Retina (tissue), 1 donor: ENCODE results near the gene ASZ1.

ENCODE experiments used
- DNase-seq: peaks from one replicate; pipeline ENCODE4 v3.0.0-alpha.2; 2016

The ASZ1 gene

DNA sequence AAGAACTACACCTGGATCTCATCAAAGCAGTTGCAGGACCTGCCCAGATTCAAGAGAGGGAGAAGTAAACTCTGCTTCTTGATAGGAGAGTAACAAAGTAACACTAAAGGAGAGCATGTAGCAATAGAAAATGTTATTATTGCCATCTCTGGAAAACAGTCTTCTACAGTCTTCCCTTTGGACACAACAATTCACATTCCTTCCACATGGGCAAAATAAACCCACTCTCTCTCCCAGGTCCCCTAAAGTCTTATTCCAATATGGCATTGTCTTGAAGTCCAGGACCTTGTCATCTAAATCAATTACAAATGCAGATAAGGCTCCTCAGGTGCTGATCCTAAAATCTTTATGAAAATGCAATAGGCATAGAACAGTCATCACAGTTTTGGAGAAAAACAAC is 94.1 kb downstream of the ASZ1 start:
- no peak for DNase-seq

DNA sequence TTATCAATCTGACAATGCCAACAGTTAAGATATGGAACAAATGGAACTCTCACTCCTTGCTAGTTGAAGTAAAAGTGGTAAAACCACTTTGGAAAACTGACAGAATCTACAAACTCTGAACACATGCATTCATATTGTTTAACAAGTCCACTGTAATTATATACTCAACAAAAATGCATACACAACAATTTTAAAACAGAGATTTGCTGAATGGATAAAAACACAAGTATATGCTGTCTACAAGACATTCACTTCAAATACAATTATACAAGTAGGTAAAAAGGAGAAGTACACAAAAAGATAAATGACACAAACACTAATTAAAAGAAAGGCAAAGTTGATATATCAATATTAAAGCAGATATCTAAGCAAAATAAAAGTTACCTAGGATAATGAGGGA is 95.3 kb downstream of the ASZ1 start:
- no peak for DNase-seq

DNA sequence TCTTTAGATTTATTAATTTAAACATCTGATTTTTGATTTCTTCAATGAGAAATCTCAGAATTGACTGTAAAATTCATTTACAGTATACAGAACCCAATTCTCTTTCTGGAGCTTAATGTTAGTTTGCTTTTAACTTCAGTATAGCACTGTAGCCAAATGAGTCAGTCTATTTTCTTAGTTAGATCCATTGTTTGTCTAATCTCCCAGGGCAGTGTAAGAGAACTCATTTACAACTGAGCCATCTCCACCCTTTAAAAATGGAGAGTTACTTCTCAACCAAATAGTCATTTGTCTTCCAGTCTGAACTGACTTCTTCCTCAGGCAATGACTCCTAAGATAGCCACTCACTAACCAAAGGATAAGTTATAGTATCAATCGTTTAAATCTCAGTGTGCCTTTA is 101.5 kb downstream of the ASZ1 start:
- no peak for DNase-seq

DNA sequence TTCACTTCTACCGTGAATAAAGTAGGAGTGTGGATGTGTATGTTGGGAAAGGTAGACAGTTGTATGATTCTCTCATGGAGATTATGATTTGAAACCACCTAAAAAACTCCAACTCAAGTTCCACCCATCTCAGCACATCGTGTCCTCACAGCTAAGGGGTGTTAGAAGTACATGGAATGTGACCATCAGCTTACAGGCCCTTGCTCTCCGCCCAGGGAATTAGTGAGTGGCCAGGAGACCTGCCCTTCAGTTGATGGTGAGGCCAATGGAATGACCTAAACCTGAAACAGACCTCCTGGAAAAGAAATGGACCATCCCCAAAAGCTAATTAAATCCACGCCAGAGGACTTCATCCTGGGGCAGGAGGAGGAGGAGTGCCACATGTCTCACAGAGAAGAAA is 102.3 kb downstream of the ASZ1 start:
- DNase-seq = no peak

DNA sequence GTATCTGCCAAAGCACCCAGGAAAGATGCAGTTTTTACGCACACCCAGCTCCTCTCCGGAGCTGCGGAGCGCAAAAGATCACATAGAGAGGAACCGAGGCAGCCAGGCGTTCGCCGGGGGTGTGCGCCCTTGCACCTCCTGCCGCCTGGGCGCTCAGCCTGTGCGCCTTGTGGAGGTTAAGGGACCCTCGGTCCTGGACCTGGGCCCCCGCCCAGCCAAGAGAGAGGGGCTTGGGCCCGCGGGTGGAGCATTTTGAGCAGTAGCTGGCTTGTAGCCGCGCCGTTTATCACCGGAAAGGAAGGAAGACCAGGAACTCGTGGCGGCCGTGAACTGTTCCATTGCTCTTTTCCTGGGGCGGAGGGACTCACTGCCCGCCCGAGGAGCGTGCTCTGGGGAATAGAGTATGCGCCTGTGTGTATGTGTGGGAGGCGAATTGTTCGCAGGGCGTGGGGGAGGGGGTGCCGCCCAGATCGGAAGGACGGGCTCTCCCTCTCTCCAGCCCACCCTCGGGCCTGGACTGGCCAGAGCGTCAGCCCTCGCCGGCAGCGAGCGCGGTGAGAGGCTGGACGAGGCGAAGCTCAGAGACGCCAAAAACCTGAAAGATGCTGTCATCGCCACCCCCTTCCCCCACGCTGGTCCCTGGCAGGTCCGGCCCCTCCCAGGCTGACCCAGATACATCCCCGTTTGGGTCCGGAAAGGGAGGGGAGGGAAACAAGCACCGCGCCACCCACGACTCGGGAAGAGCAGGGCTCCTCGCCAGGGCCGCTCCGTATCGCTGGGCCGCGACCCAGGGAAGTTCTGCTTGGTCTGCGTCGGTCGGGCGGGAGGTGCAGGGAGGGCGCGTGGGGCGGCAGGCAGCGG is 103.2 kb downstream of the ASZ1 start:
- DNase-seq = peak; percentile 84

DNA sequence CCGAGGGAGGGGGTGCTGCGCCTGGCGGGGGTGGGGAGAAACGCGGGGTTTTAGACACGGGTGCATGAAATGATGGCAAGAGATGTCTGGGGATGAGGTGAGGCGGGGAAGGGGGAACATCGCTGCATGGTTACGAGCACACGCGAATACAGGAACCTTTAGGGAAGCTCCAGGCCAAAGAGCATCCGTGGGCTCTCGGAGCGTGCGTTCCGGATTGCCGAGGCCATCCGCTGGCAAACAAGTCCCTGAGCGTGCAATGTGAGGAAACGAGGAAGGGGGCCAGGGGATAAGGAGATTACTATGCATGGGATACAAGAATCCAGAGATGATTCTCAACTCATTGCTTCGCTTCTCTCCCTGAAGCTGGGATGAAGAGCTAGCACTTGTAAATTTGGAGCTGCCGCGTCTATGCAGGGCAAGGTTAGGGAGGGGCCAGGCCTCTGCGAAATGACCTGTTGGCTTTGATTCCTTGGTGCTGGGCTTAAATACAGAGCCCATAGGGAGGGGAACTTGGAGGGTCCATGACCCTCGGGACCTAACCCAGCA is 103.9 kb downstream of the ASZ1 start:
- DNase-seq = peak; percentile 77

DNA sequence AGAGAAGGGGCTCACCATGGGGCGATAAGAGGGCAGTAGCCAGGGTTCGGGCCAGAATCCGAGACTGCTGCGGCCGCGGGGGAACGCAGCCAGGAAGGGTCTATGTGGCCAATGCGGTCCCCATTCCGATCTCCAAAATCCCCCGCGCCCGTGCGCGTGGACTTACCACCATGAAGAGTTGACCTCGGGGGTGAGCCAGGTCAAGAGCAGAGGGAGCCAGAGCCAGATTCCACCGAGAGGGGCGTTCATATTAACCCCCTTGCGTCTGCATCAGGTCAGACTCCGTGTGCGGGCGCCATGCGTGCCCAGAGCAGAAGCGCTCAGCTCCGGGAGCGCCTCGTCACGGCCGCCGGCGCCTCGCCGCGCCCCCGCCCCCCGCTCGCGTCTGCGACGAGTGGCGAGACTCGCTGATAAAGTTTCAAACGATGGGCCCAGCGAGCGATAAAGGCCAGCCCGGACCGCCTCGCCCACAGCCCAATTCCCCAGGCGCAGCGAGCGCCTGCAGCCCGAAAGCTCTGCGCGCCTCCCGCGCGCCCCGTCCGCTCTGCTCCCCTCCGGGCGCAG is 104.5 kb downstream of the ASZ1 start, which contains the start of gene WNT2:
WNT2 (minus strand) TSS at position 318 of the 564 bp plus-strand sequence; CDS start at position 249, 69 bp downstream.
- peak; percentile 72 for DNase-seq

DNA sequence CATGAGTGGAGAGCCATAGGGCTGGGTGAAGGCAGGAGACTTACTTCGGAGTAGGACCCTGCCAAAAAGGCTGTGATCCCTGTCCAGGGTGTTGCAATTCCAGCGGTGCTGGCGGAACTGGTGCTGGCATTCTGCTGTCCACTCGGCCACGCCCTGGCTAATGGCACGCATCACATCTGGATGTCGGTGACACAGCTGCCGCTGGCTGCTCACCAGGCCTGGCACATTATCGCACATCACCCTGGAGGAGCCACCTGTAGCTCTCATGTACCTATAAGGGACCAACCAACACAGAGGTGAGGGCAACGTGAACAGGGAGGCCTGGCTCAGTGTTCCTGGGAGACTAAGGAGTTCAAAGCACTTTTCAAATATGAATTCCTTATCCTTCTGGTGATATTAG is 106.8 kb downstream of the ASZ1 start:
- DNase-seq = no peak

DNA sequence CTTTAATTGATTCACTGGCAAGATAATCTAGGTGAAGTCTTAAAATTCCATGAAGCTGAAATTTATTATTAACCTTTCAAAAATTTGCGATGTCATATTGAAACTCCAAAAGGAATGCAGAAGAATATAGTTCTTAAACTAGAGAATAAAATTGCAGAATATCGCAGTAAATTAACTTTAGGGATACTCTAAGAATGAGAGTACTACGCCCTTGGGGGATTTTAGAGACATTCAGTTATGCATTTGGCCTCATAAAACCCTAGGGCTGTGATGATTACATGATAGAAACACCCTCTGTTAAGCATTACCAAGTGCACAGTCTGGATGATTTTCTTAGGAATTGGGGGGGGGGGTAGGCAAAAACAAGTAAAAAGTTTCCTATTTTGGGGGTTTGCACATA is 108.1 kb downstream of the ASZ1 start:
- no peak for DNase-seq

DNA sequence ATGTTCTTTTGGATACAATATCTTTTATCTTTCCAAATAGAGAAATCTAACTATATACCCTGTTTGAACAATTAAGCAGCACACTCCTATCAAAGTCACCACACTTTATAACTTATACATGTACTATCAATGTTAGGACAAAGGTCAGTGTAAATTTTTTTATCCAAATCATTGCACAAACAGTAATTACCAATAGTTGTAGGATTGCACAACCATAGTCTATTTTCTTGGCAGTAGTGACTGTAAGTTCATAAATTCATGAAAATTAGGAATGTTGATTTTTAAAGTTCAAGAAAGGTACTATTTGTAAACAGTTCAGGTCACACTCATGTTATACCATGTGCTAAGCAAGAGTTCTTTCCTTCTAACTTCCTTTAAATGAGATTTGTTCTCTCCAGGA is 113.7 kb downstream of the ASZ1 start:
- DNase-seq = no peak
